Heart left ventricle (tissue), 13 donors: ENCODE data around the gene KCNC4.

Experiments
- CTCF ChIP-seq, 12 donors: fragments of 200-600 bp; sonication (generic) in 4 of 12; IDR thresholded peaks; one replicate each; pipeline versions ENCODE4 v1.5.0 to v1.8.0; 2018 to 2022; ENCODE audit warnings: antibody characterized with exemption in 12 of 12, mild to moderate bottlenecking in 5 of 12
- POLR2A ChIP-seq, 2 donors: fragments of 450-650 bp; IDR thresholded peaks; one replicate each; pipeline ENCODE4 v1.6.1; 2017; ENCODE audit warnings: antibody characterized with exemption in 2 of 2, mild to moderate bottlenecking in 2 of 2, moderate library complexity in 2 of 2
- donor health status: ischemic (EF 13 %, LVEDD 7.1; RV severe dilation, severe dysfunction).
- donor health status: DM: no; HTN: yes; CAD: no.
- donor health status: DM: no; HTN: no; CAD: no.
- donor health status: ischemic (EF 25% LVEDD 6.9; RV normal size, moderate dysfunction).
- donor health status: ischemic (EF 25% LVEDD 5.7; RV mildly dilated, moderate dysfunction).
- donor health status: ischemic (EF 35%, LVEDD 5.7; RV mildly dilated, moderate dysfunction).
- donor health status: nonischemic (EF 11% LVEDD 7.7; RV severe dilation, severe dysfunction).
- donor health status: DM: yes; HTN: yes; CAD: no.
- donor health status: PGD.
- donor health status: ischemic (EF 29% LVEDD 5.4; RV normal size, mild dysfunction).
- donor health status: nonischemic (EF 23%, LVEDD 6.1; RV moderate dilation, normal function).

- no peak for TF ChIP-seq POLR2A (IDR thresholded peaks at IDR 0.05)
- no peak for TF ChIP-seq CTCF (IDR thresholded peaks at IDR 0.05)
Observed at GRCh38 chr1:110239441-110240430, 29.6 kb downstream of the KCNC4 start.
